Activated CD4-positive, alpha-beta T cell treated with anti-CD3 and anti-CD28 coated beads, Interleukin-2, amount 10 ng/mL, durations not matched to agents 24 days and 14 days (primary cell): ENCODE data around the gene PIK3CA. TPM values are rescaled to one million over a fixed set of nuclear protein-coding genes. Genes with fewer than 3 reads are reported as not detected.
"Not testable (repeated sequence)": the region's sequence is repeated elsewhere in the genome, so short reads cannot be mapped to it uniquely, and the experiment has no call there.

Experiments
- DNase-seq: peaks from one replicate; pipeline ENCODE4 v3.0.0; 2022
- H3K27ac Mint-ChIP-seq: one replicate; pipeline ENCODE4 v1.8.0; 2022; ENCODE audit warnings: mild to moderate bottlenecking, mixed read lengths
- H3K27me3 Mint-ChIP-seq: one replicate; pipeline ENCODE4 v1.8.0; 2022; ENCODE audit warnings: mixed read lengths
- H3K36me3 Mint-ChIP-seq: one replicate; pipeline ENCODE4 v1.8.0; 2022; ENCODE audit warnings: low read depth, mild to moderate bottlenecking, mixed read lengths
- H3K4me1 Mint-ChIP-seq: one replicate; pipeline ENCODE4 v1.8.0; 2021; ENCODE audit warnings: mixed read lengths
- H3K4me3 Mint-ChIP-seq: one replicate; pipeline ENCODE4 v1.8.0; 2022; ENCODE audit warnings: mild to moderate bottlenecking, moderate library complexity, mixed read lengths
- H3K9me3 Mint-ChIP-seq: one replicate; pipeline ENCODE4 v1.8.0; 2021; ENCODE audit warnings: mixed read lengths
- intact Hi-C: fragments of 100-400 bp; cut with micrococcal nuclease; formaldehyde crosslinking; loops from one replicate; pipeline ENCODE4 v1.15.1; 2023
- total RNA-seq: library from RNA; stranded (reverse); gene quantifications from 2 replicates; pipeline ENCODE4 v1.2.3, GENCODE V29; 2022

PIK3CA gene
- total RNA-seq, 1 donor from 2014 or later: 18.5 TPM

- Mint-ChIP-seq H3K27ac (no peak overlapping the region), H3K4me1 (peaks cover 7% of the 10 kb centered on the region), H3K4me3 (no peak overlapping the region), H3K9me3 (no peaks in the 10 kb centered on the region), H3K36me3 (peaks cover 2% of the 10 kb centered on the region), H3K27me3 (no peaks in the 10 kb centered on the region)
- DNase-seq: no peak
- intact Hi-C loops: no loop called here
Observed at GRCh38 chr3:179190581-179190980, 42.4 kb downstream of the PIK3CA start.

- no peaks in the 10 kb centered on the region for H3K36me3 Mint-ChIP-seq
- H3K27me3 Mint-ChIP-seq: no peaks in the 10 kb centered on the region
- intact Hi-C loops: no loop called here
- H3K4me3 Mint-ChIP-seq: no peak overlapping the region
- no peak for DNase-seq
- H3K9me3 Mint-ChIP-seq: no peaks in the 10 kb centered on the region
- no peak overlapping the region for H3K27ac Mint-ChIP-seq
- peaks cover 20% of the 10 kb centered on the region for H3K4me1 Mint-ChIP-seq
Observed at GRCh38 chr3:179192542-179192941, 44.4 kb downstream of the PIK3CA start.

GRCh38 chr3:179194931-179195330, 46.8 kb downstream of the PIK3CA start:
- Mint-ChIP-seq H3K36me3 (peaks cover 4% of the 10 kb centered on the region), H3K9me3 (no peaks in the 10 kb centered on the region), H3K4me1 (peaks cover 22% of the 10 kb centered on the region), H3K27me3 (no peaks in the 10 kb centered on the region), H3K4me3 (no peak overlapping the region), H3K27ac (no peak overlapping the region)
- no peak for DNase-seq
- intact Hi-C loops: no loop called here

GRCh38 chr3:179196098-179196497, 47.9 kb downstream of the PIK3CA start:
- Mint-ChIP-seq H3K9me3 (peaks cover 3% of the 10 kb centered on the region), H3K27me3 (no peaks in the 10 kb centered on the region), H3K4me3 (peak overlapping the region; percentile 35), H3K4me1 (peaks cover 25% of the 10 kb centered on the region), H3K36me3 (peaks cover 9% of the 10 kb centered on the region), H3K27ac (no peak overlapping the region)
- intact Hi-C loops: loop anchor here (1.0 kb wide), 2 partner anchors 15 to 47 kb away; no protein-coding TSS in a partner anchor
- peak; percentile 80 for DNase-seq

- no peak for DNase-seq
- H3K9me3 Mint-ChIP-seq: peaks cover 3% of the 10 kb centered on the region
- intact Hi-C loops: loop anchor here (1.0 kb wide), 2 partner anchors 15 to 47 kb away; no protein-coding TSS in a partner anchor
- no peaks in the 10 kb centered on the region for H3K27me3 Mint-ChIP-seq
- peaks cover 25% of the 10 kb centered on the region for H3K4me1 Mint-ChIP-seq
- peaks cover 11% of the 10 kb centered on the region for H3K36me3 Mint-ChIP-seq
- peak overlapping the region; percentile 5 for H3K4me3 Mint-ChIP-seq
- no peak overlapping the region for H3K27ac Mint-ChIP-seq
Observed at GRCh38 chr3:179196700-179197099, 48.5 kb downstream of the PIK3CA start.

GRCh38 chr3:179200790-179201189, 52.6 kb downstream of the PIK3CA start:
- Mint-ChIP-seq H3K36me3 (peaks cover 18% of the 10 kb centered on the region), H3K4me3 (no peak overlapping the region), H3K27me3 (no peaks in the 10 kb centered on the region), H3K9me3 (peaks cover 3% of the 10 kb centered on the region), H3K4me1 (peaks cover 15% of the 10 kb centered on the region), H3K27ac (no peak overlapping the region)
- no peak for DNase-seq
- intact Hi-C loops: no loop called here

- intact Hi-C loops, H3K27me3 Mint-ChIP-seq, DNase-seq, H3K27ac Mint-ChIP-seq, H3K4me3 Mint-ChIP-seq, H3K4me1 Mint-ChIP-seq, H3K9me3 Mint-ChIP-seq: not testable (repeated sequence)
- peaks cover 13% of the 10 kb centered on the region for H3K36me3 Mint-ChIP-seq
Observed at GRCh38 chr3:179215550-179215949, 67.4 kb downstream of the PIK3CA start.

- H3K4me1 Mint-ChIP-seq, H3K27ac Mint-ChIP-seq, intact Hi-C loops, H3K27me3 Mint-ChIP-seq, H3K9me3 Mint-ChIP-seq, H3K4me3 Mint-ChIP-seq, DNase-seq: not testable (repeated sequence)
- peaks cover 22% of the 10 kb centered on the region for H3K36me3 Mint-ChIP-seq
Observed at GRCh38 chr3:179218213-179218612, 70.1 kb downstream of the PIK3CA start.

GRCh38 chr3:179223548-179223947, 75.4 kb downstream of the PIK3CA start:
- Mint-ChIP-seq H3K27me3 (no peaks in the 10 kb centered on the region), H3K4me1 (peaks cover 3% of the 10 kb centered on the region), H3K4me3 (no peak overlapping the region), H3K27ac (no peak overlapping the region), H3K36me3 (peaks cover 33% of the 10 kb centered on the region), H3K9me3 (no peaks in the 10 kb centered on the region)
- intact Hi-C loops: no loop called here
- DNase-seq: no peak

- intact Hi-C loops: no loop called here
- Mint-ChIP-seq H3K4me1 (peaks cover 3% of the 10 kb centered on the region), H3K36me3 (peaks cover 31% of the 10 kb centered on the region), H3K4me3 (no peak overlapping the region), H3K27ac (no peak overlapping the region), H3K9me3 (no peaks in the 10 kb centered on the region), H3K27me3 (no peaks in the 10 kb centered on the region)
- no peak for DNase-seq
Observed at GRCh38 chr3:179224584-179224983, 76.4 kb downstream of the PIK3CA start.

- Mint-ChIP-seq H3K27ac (no peak overlapping the region), H3K36me3 (peaks cover 44% of the 10 kb centered on the region)
- intact Hi-C loops: no loop called here
Observed at GRCh38 chr3:179227349-179227748, 79.2 kb downstream of the PIK3CA start.

GRCh38 chr3:179229177-179229576, 81.0 kb downstream of the PIK3CA start:
- peaks cover 43% of the 10 kb centered on the region for H3K36me3 Mint-ChIP-seq
- intact Hi-C loops: no loop called here

More at GRCh38 chr3:179227349-179227748, 79.2 kb downstream of the PIK3CA start:
- Mint-ChIP-seq H3K4me3 (no peak overlapping the region), H3K4me1 (peaks cover 3% of the 10 kb centered on the region), H3K9me3 (no peaks in the 10 kb centered on the region), H3K27me3 (no peaks in the 10 kb centered on the region)
- DNase-seq: no peak

GRCh38 chr3:179233043-179233442, 84.9 kb downstream of the PIK3CA start:
- no peaks in the 10 kb centered on the region for H3K9me3 Mint-ChIP-seq
- H3K4me1 Mint-ChIP-seq: peaks cover 4% of the 10 kb centered on the region
- no peak for DNase-seq
- intact Hi-C loops: no loop called here
- no peak overlapping the region for H3K4me3 Mint-ChIP-seq
- peaks cover 38% of the 10 kb centered on the region for H3K36me3 Mint-ChIP-seq
- H3K27ac Mint-ChIP-seq: no peak overlapping the region
- H3K27me3 Mint-ChIP-seq: no peaks in the 10 kb centered on the region

More at GRCh38 chr3:179229177-179229576, 81.0 kb downstream of the PIK3CA start:
- Mint-ChIP-seq H3K9me3 (no peaks in the 10 kb centered on the region), H3K27me3 (no peaks in the 10 kb centered on the region), H3K27ac (no peak overlapping the region), H3K4me1 (peaks cover 3% of the 10 kb centered on the region), H3K4me3 (no peak overlapping the region)
- DNase-seq: no peak

- Mint-ChIP-seq H3K27ac (no peak overlapping the region), H3K36me3 (peaks cover 34% of the 10 kb centered on the region), H3K4me3 (no peak overlapping the region), H3K4me1 (peaks cover 4% of the 10 kb centered on the region), H3K9me3 (no peaks in the 10 kb centered on the region), H3K27me3 (no peaks in the 10 kb centered on the region)
- intact Hi-C loops: no loop called here
- DNase-seq: no peak
Observed at GRCh38 chr3:179234199-179234598, 86.0 kb downstream of the PIK3CA start.

- H3K36me3 Mint-ChIP-seq: peaks cover 20% of the 10 kb centered on the region
- H3K9me3 Mint-ChIP-seq: no peaks in the 10 kb centered on the region
- no peak overlapping the region for H3K4me3 Mint-ChIP-seq
- DNase-seq: no peak
- intact Hi-C loops: no loop called here
- H3K27ac Mint-ChIP-seq: no peak overlapping the region
- H3K4me1 Mint-ChIP-seq: peaks cover 4% of the 10 kb centered on the region
- no peaks in the 10 kb centered on the region for H3K27me3 Mint-ChIP-seq
Observed at GRCh38 chr3:179236669-179237301, 88.6 kb downstream of the PIK3CA start.
